GM21528 (cell line): ENCODE results near the gene SULT1C4.
"Not testable (repeated sequence)": the region's sequence is repeated elsewhere in the genome, so short reads cannot be mapped to it uniquely, and the experiment has no call there.

Experiments used
- ATAC-seq: cut with Tn5 transposase; IDR thresholded peaks from one replicate; pipeline ENCODE4 v1.9.1; 2021; ENCODE audit warnings: mild to moderate bottlenecking, moderate library complexity; ENCODE audit not compliant: unreplicated experiment, low FRiP score

The SULT1C4 gene

DNA sequence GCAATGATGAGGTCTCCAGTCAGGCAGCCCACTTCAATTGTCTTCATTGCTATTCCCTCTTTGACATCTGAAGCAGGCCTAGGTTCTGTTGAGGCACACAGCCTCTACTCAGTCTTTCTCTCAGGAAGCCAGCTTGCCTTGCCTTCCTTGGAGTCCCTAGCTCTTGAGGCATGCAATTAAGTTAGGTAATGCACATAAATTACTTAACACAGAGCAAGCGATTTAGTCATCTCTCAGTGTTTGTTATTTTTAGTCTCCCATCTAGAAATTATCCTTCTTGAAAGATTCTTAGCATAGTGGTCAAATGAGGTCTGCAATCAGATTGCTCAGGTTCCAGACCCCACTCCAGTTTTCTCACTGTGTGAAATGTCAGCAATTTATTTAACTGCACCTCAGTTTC, 32.0 kb downstream of the SULT1C4 start:
- no peak for ATAC-seq

DNA sequence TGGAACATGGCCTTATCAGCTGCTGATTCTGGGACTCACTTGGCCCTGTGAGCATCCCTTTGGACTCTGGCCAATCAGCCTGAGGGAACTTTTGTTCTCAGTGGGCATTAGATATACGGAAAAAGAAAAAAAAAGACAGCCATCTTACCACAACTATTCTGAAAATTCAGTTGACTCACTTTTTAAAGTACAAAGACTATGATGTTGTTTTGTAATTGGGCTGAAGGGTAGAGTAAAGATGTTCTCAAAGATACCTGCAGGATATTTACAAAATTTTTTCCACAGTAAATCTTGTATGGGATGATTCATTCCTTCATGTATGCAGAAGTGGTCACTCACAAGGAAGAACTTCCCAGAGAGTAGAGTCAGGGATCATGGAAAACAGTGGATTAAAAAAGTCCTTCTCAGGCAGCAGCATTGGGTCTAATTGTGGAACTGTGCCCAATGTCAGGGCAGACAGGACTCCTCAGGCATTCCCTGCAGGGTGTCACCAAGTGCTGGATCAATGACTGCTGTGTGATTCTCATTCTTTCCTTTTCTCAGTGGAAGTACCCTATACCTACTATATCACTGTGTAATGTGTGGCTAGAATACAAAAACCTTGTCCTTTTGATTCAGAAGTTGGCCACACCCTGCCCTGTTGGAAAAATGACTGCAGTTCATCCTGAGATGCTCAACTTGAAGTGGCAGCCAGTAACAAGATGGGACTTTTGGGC, 35.4 kb downstream of the SULT1C4 start:
- no peak for ATAC-seq

DNA sequence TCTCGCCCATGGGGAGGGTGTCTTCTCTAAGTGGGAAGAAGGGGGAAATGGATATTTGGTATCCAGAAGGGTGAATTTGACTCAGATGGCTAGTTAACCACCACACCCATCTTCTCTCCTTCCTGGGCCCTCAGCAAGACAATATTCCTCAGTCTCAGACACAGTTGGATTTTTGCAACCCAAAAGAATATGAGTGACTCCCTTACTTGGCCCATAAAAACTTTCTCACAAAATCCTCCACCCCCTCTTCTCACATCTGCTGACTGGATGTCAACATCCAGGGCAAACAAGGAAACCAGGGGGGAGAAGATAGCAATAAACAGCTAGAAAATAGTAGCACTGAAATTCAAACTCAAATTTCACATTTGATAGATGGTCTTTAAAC, 35.9 kb downstream of the SULT1C4 start:
- no peak for ATAC-seq

DNA sequence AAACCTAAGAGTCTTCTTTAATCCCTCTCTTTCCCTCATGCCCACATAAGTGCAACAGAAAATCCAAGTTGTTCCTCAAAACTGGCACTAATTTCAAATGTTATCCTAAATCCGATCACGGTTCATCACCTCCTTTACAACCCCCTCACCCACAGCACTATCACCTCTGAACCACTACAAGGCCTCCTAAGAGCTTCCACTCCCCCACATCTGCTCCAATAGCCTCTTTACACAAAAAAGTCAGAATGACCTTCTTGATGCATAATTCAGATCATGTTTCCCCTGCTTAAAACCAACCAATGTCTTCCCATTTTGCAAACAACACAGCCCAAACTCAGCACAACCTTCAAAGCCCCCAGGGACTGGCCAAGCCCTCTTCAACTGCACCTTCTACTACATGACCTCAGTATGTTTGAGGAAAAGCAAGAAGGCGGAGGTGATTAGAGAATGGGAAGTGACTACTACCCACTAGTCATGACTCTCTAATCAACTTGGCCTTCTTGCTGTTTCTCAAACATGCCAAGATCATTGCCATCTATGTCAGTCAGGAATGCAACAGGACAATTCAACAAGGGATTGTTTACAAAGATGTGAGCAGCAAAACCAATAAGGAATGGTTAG, 36.6 kb downstream of the SULT1C4 start:
- no peak for ATAC-seq

DNA sequence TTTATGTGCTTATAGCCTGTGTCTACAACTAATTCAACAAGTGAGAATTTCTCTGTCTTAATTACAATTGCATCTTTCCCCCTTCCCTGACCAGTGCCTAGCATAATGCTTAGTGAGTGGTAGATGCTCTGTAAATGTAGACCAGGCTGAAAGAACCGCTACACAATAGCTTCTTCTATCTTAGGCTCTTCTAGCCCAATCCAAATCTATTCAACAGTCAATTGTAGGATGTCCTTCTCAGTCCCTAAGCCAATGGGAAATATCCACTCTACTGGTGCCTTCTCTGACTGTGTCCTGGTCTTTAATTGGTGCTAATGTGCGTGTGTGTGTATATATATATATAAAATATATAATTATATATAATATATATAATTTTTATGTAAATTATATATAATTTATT, 37.2 kb downstream of the SULT1C4 start:
- ATAC-seq = no peak

DNA sequence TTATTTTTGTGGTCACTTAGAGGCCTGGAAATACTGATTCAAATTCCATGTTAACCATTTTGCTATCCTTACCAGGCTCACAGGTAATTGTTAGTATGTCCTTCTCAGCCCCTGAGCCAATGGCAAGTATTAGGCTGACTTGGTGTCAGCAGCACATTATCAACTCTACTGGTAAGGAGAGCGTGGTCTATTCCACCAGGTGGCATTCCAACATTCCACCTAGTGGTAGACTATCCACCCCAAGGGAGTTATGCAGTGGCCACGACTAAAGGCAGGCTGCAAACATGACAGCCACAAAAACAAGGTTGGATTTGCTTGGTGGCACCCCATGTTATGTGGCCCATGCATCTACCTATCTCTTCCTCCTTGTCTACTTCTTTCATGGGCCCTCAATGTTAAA, 39.5 kb downstream of the SULT1C4 start:
- ATAC-seq = no peak

DNA sequence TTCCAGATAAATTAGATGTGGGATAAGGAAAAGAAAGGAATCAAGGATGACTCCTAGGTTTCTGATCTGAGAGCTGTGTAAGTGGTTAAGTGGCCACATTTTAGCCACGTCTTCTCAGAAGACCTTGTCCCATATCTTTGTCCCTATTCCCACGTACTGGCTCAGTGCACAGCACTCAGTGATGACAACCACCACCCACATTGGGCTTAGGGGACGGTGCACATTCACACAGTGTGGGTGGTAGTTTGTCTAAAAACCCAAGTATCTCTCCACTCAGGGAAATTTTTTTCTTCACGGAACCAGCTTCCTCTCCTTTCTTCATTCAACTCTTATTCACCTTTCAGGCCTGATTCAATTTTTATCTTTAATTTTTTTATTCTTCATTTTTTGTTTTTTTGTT, 40.7 kb downstream of the SULT1C4 start:
- ATAC-seq = no peak

DNA sequence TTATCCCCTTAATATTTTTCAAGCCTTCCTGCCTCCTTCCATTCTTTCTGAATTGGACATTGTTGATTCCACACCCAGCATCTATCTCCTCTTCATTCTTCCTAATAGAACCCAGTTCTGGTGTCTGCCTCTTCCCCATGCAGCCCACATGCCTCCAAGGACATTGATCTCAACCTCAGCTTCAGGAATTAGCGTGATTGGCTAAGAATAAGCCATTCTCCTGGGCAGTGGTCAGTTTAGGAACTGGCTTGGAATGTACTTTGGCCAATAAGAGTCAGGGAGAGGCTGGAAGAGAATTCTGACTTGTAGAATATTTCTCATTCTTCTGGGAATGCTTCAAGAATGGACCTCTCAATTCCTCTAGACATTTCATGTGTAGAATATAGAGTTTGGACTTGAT, 45.3 kb downstream of the SULT1C4 start:
- no peak for ATAC-seq

DNA sequence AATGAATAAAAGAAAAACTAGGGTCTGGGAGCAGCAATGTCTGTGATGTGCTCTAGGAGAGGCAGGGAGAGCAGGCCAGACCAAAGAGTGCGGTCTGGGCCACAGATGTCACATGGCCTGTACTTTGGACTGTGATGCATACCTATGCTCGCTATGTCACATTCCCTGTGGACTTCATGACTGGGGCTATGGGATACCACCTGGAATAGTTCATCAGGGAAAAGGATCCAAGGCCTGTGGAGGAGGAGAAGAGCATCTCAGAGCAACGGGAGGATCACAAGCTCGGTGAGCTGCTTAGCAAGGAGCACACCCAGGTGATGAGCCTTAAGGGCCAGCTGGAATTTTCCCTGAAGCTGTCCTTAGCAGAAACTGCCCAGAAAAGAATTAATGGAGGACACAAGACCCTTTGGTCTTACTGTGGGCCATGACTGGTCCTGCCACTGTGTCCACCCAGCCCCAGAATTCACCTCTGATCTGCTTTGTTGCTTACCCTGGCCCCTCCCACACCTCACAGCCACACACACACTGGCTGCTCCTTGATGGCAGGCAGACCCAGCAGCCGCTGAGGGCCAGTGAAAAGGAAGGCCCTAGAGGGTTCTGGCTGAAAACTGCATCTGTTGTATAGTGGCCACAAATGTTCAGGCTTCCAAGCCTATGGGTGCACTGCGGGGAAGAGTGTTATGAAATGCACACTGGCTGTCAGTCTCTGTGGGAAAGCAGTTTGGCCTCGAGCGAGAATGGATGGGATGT, 45.9 kb downstream of the SULT1C4 start:
- ATAC-seq = no peak

DNA sequence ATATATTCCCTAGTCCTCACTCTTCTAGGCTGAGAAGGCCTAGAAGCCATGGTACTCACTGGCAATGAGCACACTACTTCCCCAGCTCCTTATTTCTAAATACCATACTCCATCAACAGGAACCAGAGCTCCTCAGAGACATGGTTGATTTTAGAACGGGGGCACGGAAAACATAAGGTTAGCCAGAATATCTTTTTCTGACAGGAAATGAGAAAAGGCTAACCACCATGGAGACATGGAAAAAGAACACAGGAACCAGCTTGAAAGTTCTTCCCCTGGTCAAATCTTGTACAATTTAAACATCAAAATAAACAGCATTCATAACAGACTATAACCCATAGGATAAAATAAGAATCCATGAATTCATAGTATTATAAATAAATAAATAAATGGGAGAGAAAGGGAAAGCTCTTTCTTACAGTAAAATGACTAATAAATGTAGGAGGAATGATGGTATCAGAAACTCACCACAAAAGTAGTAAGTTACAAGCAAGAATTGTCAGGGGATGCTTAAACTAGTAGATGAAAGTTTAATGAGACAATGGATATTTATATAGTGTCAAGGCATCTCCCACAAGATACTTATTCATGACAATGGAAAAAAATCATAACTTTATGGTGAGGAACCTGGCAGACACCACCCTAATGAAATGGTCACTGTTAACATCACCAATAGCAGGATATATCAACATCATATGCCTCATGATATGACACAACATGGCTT, 50.7 kb downstream of the SULT1C4 start:
- no peak for ATAC-seq

DNA sequence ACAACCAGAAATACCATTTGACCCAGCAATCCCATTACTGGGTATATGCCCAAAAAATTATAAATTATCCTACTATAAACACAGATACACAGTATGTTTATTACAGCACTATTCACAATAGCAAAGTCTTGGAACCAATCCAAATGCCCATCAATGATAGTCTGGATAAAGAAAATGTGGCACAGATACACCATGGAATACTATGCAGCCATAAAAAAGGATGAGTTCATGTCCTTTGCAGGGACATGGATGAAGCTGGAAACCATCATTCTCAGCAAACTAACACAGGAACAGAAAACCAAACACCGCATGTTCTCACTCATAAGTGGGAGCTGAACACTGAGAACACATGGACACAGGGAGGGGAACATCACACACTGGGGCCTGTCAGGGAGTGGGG, 57.8 kb downstream of the SULT1C4 start:
- not testable (repeated sequence) for ATAC-seq

DNA sequence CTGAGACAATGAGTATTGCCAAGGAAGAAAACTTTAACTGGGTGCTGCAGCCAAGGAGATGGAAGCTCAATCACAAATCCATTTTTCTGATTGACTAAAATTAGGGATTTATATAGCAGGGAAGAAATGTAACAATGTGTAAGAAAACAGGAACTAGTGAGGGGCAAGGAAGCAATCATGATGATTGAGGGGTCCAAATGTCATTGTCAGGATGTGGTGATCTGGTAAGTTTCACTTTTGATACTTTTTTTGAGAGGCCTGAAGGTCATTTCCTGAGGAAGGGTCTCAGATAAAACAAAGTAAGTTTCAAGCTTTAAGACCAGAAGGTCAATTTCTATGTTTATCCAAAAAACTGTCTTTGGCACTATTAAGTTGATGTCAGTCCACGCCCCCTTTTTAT, 59.2 kb downstream of the SULT1C4 start:
- no peak for ATAC-seq
